ENCODE data around the gene NCKAP5.

DNA sequence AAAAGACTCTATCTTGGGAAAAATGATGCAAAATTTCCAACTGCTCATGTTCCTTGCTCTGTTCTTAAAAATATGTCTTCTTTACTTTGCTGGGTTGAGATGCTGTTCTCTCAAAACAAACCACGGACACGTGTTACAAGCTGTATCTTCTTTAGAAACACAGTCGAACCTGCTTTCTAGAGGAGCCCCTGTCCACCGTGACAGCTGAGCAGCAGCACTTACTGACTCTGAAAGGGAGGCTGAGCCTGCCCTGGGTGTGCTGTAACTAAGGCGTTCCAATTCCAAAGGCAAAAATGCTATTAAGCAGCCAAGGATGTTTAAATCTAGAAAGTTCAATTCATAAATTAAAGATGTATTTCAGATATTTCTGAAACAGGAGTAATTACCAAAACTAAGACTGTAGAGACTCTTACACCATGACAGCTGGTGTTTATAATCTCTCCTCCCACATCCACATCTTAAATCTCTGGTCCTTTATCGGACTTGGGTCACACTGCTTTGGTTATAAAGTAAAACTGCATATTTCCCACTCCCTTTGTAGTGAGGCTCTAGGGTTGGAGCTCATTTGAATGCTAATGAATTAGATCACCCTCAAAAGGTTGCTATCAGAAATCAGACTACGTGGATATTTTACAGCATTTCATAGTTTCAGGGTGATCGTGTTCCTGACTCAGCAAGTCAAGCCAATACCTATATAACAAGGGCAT is 617.1 kb downstream of the NCKAP5 start:
- TF ChIP-seq, protein P1, sequence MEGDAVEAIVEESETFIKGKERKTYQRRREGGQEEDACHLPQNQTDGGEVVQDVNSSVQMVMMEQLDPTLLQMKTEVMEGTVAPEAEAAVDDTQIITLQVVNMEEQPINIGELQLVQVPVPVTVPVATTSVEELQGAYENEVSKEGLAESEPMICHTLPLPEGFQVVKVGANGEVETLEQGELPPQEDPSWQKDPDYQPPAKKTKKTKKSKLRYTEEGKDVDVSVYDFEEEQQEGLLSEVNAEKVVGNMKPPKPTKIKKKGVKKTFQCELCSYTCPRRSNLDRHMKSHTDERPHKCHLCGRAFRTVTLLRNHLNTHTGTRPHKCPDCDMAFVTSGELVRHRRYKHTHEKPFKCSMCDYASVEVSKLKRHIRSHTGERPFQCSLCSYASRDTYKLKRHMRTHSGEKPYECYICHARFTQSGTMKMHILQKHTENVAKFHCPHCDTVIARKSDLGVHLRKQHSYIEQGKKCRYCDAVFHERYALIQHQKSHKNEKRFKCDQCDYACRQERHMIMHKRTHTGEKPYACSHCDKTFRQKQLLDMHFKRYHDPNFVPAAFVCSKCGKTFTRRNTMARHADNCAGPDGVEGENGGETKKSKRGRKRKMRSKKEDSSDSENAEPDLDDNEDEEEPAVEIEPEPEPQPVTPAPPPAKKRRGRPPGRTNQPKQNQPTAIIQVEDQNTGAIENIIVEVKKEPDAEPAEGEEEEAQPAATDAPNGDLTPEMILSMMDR (IDR thresholded peaks at IDR 0.05) = no peak
- no peak for TF ChIP-seq EZH2 (IDR thresholded peaks at IDR 0.05; ENCODE audit: borderline replicate concordance, insufficient read depth, low read depth, low read length, poor library complexity, severe bottlenecking)
